AG04450 (cell line): Measurements from ENCODE around the gene BAIAP2L1. TPM values are rescaled to one million over a fixed set of nuclear protein-coding genes. Genes with fewer than 3 reads are reported as not detected.
"Not testable (repeated sequence)": the region's sequence is repeated elsewhere in the genome, so short reads cannot be mapped to it uniquely, and the experiment has no call there.

Experiments
- CTCF ChIA-PET: fragments of 300-600, 350-600 bp; formaldehyde crosslinking; extraction: SDS; loops from one replicate; lab custom pipeline; 2022; ENCODE audit warnings: antibody characterized with exemption, inconsistent platforms; lab: Charles Lee
- POLR2A ChIA-PET: fragments of 350-600 bp; formaldehyde crosslinking; extraction: SDS; loops from one replicate; lab custom pipeline; 2021; ENCODE audit warnings: antibody characterized with exemption, inconsistent platforms; lab: Yijun Ruan, JAX
- DNase-seq: peaks from one replicate; pipeline ENCODE4 v3.0.0-alpha.2; 2011; ENCODE audit warnings: low read depth, low spot score
- H3K27ac ChIP-seq: one replicate; pipeline ENCODE4 v1.5.1; 2012; ENCODE audit warnings: low read depth, low read length, control low read depth
- H3K27me3 ChIP-seq: one replicate; pipeline ENCODE4 v1.6.0; 2012; ENCODE audit warnings: low read length; ENCODE audit not compliant: control insufficient read depth, insufficient read depth
- H3K4me3 ChIP-seq: 2 replicates; pipeline ENCODE4 v1.5.1; 2011; ENCODE audit warnings: mild to moderate bottlenecking, low read depth, low read length, control low read depth
- H3K9me3 ChIP-seq: 2 replicates; pipeline ENCODE4 v1.5.1; 2012; ENCODE audit warnings: low read length; ENCODE audit not compliant: control insufficient read depth, insufficient read depth
- polyA plus RNA-seq: library from polyadenylated mRNA; depleted of rRNA; stranded (reverse); fragments of >200 nt; gene quantifications from 2 replicates; pipeline ENCODE4 v1.2.3, GENCODE V29; 2011
- TF ChIP-seq, protein P1 (sequence below): IDR thresholded peaks from 2 replicates; pipeline ENCODE4 v1.5.1; 2011; ENCODE audit warnings: low read depth, low read length, control low read depth, inconsistent platforms

BAIAP2L1 gene
- polyA plus RNA-seq, 1 experiment, result 3.9 TPM

DNA sequence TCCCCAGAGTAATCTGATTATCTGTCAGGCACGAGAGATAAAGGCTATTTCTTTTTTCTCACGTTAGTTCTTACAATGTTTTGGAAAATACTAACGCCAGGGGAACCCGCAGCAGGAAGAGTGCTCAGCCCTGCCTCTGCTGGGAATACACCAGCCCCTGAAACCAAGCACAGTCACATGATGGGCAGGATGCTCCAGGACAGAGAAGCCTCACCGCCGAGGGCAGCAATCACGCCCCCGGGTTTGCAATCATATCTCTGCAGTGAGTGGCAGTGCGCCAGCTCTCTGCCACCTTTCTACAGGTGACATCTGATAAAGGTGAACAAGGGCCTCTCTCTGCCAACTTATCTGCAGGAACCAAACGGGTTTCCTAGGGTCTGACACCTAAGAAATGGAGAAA lies 79.6 kb downstream of the BAIAP2L1 start:
- ChIA-PET POLR2A (no interaction called here), CTCF (interaction anchor here (0.6 kb wide), 1 partner anchor 274 kb away, joined by 3 read pairs; no protein-coding TSS in a partner anchor)
- Histone ChIP-seq H3K9me3 (no peaks in the 10 kb centered on the region; the same call in 1 of the 2 replicates), H3K27ac (no peak overlapping the region), H3K4me3 (no peak overlapping the region), H3K27me3 (no peaks in the 10 kb centered on the region)
- TF ChIP-seq, protein P1, sequence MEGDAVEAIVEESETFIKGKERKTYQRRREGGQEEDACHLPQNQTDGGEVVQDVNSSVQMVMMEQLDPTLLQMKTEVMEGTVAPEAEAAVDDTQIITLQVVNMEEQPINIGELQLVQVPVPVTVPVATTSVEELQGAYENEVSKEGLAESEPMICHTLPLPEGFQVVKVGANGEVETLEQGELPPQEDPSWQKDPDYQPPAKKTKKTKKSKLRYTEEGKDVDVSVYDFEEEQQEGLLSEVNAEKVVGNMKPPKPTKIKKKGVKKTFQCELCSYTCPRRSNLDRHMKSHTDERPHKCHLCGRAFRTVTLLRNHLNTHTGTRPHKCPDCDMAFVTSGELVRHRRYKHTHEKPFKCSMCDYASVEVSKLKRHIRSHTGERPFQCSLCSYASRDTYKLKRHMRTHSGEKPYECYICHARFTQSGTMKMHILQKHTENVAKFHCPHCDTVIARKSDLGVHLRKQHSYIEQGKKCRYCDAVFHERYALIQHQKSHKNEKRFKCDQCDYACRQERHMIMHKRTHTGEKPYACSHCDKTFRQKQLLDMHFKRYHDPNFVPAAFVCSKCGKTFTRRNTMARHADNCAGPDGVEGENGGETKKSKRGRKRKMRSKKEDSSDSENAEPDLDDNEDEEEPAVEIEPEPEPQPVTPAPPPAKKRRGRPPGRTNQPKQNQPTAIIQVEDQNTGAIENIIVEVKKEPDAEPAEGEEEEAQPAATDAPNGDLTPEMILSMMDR, result no peak
- no peak for DNase-seq

DNA sequence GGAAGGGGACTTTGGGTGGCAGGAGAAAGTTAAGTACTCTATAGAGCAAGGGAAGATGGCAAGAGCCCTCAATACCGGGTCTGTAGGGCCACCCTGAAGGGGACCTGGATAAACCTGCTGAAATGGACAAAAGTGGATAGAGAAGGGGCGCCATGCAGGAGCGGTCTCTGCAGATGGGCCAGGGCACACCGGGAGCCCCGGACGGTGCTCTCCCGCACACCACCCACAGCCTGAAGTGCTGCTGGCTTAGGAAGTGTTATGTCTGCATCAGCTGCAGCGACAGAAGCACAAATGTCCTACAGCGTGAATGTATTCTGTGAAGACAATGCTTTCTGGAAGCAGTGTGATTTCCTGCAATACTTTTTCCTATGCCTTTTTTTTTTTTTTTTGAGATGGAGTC lies 81.7 kb downstream of the BAIAP2L1 start:
- H3K27me3 ChIP-seq, result no peaks in the 10 kb centered on the region
- ChIA-PET POLR2A (no interaction called here), CTCF (no interaction called here)
- TF ChIP-seq, protein P1, result no peak
- DNase-seq, result no peak
- H3K4me3 ChIP-seq, result no peak overlapping the region
- H3K27ac ChIP-seq, result no peak overlapping the region
- H3K9me3 ChIP-seq, result no peaks in the 10 kb centered on the region; the same call in 1 of the 2 replicates

DNA sequence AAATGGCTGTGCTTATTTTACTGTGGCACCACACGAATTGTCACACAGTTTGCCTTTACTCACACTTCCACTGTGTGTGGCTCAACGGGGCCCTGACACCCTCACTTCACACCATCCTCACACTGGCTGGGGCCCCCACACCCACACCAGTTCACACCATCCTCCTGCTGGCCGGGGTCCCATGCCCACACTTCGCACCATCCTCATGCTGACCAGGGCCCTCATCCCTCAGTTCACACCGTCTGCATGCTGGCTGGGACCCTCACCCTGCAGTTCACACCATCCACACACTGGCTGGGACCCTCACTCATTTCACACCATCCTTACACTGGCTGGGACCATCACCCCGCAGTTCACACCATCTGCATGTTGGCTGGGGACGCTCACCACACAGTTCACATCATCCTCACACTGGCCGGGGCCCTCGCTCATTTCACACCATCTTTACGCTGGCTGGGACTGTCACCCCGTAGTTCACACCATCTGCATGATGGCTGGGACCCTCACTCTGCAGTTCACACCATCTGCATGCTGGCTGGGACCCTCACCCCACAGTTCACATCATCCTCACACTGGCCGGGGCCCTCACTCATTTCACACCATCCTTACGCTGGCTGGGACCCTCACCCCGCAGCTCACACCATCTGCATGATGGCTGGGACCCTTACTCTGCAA lies 83.4 kb downstream of the BAIAP2L1 start:
- no peak for DNase-seq
- Histone ChIP-seq H3K27ac (no peak overlapping the region), H3K4me3 (no peak overlapping the region), H3K27me3 (no peaks in the 10 kb centered on the region), H3K9me3 (no peaks in the 10 kb centered on the region)
- ChIA-PET CTCF (no interaction called here), POLR2A (interaction anchor here (0.7 kb wide), 1 partner anchor 622 kb away, joined by 5 read pairs; no protein-coding TSS in a partner anchor)
- TF ChIP-seq, protein P1, result no peak

DNA sequence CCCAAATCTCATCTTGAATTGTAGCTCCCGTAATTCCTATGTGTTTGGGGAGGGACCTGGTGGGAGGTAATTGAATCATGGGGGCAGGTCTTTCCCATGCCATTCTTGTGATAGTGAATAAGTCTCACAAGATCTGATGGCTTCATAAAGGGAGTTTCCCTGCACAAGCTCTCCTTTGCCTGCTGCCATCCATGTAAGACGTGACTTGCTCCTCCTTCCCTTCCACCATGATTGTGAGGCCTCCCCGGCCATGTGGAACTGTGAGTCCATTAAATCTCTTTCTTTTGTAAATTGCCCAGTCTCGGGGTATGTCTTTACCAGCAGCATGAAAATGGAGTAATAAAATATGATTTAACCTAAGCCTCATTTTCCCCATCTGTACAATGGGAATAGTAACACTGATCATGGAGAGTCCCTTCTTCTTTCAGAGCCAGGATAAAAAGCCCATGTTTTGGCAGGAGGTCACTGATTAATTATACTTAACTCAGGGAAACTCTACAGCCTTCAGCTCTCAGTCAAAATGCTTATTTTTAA lies 84.8 kb downstream of the BAIAP2L1 start:
- H3K4me3 ChIP-seq, CTCF ChIA-PET, H3K27ac ChIP-seq, H3K9me3 ChIP-seq, DNase-seq, H3K27me3 ChIP-seq, POLR2A ChIA-PET: not testable (repeated sequence)

DNA sequence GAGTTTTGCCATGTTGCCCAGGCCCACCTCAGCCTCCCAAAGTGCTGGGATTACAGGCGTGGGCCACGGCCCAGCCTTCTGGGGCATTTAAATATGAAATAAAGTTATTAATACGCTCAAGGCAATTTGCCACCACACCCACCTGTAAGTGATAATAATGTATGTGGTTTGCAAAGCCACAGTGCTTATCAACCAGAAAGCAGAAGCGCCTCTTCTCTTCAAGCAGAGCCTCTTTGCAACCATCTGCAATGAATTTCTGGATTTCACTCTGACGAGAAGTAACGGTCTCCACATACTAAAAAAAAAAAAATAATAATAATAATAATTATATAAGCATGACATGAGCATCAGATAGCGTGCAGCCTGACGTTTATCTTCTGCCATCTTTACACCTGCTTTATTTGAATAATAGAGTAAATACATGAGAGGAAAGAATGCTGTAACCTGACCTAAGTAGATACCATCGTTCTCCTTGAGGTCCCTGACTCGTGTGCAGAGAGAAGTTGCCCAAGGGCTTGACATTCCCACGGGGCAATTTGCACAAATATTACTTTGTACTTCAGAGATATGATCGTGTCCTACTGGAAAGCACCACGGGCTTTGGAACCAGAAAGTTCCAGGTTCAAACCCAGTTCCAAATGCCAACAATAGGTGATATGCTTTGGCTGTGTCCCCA lies 85.4 kb downstream of the BAIAP2L1 start:
- CTCF ChIA-PET, result no interaction called here
- Histone ChIP-seq H3K9me3 (no peaks in the 10 kb centered on the region), H3K27me3 (no peaks in the 10 kb centered on the region), H3K27ac (no peak overlapping the region), H3K4me3 (no peak overlapping the region)
- TF ChIP-seq, protein P1, result no peak
- POLR2A ChIA-PET, result no interaction called here
- DNase-seq, result no peak
